Fibroblast of skin of left quadriceps (primary cell): Measurements from ENCODE around the gene HSPB6.
"Not testable (repeated sequence)": the region's sequence is repeated elsewhere in the genome, so short reads cannot be mapped to it uniquely, and the experiment has no call there.

Experiments used
- DNase-seq, 2 experiments: peaks; one replicate each; pipeline ENCODE4 v3.0.0-alpha.2; 2013; ENCODE audit warnings: low read depth in 2 of 2

HSPB6 gene

DNA sequence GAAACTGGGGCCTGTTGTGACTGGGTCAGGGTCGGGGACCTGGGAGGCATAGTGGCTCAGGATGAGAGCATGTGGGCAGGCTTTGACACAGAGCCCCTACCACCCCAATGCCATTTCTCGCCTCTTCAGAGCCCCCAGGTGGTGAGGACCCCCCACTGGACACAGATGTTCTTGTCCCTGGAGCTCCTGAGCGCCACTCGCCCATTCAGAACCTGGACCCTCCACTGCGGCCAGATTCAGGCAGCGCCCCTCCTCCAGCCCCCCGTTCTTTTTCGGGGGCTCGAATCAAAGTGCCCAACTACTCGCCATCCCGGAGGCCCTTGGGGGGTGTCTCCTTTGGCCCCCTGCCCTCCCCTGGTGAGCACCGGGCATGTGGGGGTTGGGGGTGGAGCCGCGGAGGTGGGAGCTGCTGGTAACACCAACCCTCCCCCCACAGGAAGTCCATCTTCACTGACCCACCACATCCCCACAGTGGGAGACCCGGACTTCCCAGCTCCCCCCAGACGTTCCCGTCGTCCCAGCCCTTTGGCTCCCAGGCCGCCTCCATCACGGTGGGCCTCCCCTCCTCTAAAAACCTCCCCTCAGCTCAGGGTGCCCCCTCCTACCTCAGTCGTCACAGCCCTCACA, 24.9 kb downstream of the HSPB6 start:
- DNase-seq: no peak

DNA sequence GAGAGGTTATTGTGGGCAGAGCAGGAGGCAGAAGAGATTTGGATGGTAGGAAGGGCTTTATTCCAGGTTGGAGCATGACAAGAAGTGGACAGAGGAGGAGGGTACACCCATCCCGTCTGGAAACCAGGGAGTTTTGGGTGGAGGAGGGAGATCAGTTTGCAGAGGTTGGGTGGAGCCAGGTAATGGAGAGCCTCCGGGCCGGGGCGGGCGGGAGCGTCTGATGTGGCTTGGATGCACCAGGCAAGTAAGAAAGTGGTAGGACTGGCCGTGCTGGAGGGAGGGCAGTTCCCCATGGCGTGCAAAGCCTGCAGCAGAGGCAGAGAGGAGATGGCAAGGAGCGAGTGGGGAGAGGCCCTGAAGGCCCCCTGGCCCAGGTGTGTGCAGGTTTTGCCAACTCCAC, 25.5 kb downstream of the HSPB6 start:
- no peak for DNase-seq

DNA sequence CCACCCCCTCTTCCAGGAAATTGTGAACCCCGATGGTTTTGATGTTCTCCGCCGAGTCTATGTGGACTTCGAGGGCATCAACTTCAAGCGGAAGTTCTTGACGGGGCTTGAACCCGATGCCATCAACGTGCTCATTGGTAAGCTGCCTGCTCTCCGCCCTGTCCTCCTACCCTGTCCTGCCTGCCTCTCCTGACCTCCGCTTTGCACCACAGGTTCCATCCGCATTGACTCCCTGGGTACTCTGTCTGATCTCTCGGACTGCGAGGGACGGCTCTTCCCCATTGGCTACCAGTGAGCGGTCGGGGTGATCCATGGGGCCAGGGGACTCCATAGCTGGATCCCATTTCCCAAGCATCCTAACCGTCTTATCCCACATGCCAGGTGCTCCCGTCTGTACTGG, 26.5 kb downstream of the HSPB6 start:
- DNase-seq: no peak

GRCh38 chr19:35729763-35730162, 27.1 kb downstream of the HSPB6 start:
- no peak for DNase-seq

- no peak for DNase-seq
These were observed 27.8 kb downstream of the HSPB6 start for GRCh38 chr19:35729021-35729420.

DNA sequence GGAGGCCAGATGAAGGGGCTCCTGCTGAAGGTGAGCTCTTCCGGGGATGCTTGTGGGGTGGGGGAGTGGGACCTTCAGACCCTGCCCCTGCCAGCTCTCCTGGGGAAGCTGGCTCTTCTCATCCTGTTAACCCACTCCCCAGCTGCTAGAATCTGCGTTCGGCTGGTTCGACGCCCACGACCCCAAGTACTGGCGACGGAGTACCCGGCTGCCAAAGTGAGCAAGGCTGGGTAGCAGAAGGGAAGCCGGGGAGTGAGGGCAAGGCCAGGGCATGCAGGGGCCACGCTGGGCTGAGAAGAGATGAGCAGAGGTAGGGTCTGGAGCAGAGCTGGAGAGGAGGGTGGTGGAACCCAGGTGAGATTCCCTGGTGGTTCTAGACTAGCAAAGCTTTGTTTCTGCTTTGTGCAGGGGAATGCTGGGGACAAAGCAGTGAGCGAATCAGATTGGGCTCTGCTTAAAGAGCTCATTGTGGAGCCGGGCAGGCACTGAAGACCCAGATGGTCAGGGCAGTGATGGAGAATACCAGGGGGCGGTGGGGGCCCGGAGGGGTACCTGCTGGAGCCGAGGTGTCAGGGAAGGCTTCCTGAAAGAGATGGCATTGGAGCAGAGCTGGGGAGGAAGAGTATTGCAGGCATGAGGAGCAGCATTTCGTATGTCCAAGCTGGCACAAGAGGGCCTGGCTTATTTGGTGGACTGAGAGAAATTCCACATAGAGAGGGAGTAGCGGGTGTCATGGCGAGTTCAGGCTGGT, 28.7 kb downstream of the HSPB6 start:
- no peak for DNase-seq

DNA sequence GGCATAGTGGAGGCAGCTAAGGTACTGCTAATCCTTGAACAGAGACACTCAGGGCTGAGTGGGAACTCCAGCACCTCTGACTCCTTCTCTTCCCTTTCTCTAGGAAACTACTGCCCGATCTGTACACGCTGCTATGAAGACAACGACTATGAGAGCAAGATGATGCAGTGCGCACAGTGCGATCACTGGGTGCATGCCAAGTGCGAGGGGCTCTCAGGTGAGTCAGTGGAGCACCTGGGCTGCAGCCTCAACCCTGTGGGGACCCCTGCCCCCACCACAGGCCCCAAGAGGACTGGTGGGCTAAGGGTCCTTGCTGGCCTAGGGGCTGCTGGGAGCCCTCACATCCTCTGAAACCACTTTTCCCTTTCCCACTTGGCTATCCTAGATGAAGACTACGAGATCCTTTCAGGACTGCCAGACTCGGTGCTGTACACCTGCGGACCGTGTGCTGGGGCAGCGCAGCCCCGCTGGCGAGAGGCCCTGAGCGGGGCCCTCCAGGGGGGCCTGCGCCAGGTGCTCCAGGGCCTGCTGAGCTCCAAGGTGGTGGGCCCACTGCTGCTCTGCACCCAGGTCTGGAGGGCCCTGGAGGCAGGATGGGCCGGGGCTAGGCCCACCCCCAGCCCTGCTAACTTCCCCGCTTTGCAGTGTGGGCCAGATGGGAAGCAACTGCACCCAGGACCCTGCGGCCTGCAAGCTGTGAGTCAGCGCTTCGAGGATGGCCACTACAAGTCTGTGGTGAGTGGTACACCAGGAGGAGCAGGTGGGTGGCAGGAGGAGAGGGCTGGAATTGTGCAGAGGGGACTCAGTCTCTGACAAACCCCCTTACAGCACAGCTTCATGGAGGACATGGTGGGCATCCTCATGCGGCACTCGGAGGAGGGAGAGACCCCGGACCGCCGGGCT, 29.5 kb downstream of the HSPB6 start:
- no peak for DNase-seq

DNA sequence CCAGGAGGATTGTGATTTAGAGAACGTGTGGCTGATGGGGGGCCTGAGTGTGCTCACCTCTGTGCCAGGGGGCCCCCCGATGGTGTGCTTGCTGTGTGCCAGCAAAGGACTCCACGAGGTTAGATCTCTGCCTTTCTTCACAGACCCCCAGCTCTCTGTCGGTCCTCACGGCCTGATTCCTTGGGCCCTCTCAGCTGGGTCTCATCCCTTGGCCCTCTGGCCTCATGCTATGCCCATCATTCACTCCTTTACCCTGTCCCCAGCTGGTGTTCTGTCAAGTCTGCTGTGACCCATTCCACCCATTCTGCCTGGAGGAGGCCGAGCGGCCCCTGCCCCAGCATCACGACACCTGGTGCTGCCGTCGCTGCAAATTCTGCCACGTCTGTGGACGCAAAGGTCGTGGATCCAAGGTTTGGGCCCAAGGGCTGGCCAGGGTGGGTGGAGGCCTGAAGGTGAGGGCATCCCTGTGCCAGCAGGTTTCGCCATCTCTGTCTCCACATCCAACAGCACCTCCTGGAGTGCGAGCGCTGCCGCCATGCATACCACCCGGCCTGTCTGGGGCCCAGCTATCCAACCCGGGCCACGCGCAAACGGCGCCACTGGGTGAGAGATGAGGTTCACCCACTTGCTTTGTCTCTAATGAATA, 31.5 kb downstream of the HSPB6 start:
- DNase-seq: no peak

- no peak for DNase-seq
These were observed 32.3 kb downstream of the HSPB6 start for GRCh38 chr19:35724560-35724959.

DNA sequence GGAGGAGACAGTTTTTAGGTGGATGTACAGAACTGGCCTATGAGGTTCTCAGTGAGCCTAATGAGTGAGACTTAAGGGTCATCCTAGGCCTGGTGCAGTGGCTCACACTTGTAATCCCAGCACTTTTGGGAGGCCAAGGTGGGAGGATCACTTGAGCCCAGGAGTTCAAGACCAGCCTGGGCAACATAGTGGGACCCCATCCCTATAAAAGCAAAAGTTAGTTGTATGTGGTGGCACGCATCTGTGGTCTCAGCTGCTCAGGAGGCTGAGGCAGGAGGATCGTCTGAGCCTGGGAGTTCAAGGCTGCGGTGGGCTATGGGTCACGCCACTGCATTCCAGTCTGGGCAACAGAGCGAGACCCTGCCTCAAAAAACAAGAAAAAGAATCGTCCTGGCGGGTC, 32.7 kb downstream of the HSPB6 start:
- DNase-seq: not testable (repeated sequence)

DNA sequence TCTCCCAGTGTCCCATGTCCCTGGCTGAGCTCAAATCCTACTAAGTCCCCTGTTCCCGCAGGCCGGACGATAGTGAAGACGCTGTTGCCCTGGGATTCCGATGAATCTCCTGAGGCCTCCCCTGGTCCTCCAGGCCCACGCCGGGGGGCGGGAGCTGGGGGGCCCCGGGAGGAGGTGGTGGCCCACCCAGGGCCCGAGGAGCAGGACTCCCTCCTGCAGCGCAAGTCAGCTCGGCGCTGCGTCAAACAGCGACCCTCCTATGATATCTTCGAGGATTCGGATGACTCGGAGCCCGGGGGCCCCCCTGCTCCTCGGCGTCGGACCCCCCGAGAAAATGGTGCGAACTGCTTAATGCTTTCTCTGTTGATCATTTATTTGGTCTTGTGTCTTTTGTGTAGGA, 33.2 kb downstream of the HSPB6 start:
- DNase-seq: no peak

DNA sequence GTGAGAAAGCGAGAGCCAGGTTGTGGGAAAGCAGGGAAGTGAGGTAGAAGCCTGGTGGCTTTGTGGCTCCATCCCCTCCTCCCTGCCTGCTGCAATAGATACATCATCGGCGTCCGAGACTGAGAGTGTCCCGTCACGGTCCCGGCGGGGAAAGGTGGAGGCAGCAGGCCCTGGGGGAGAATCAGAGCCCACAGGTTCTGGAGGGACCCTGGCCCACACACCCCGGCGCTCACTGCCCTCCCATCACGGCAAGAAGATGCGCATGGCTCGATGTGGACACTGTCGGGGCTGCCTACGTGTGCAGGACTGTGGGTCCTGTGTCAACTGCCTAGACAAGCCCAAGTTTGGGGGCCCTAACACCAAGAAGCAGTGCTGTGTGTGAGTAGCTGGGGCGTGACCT, 33.9 kb downstream of the HSPB6 start:
- no peak for DNase-seq

DNA sequence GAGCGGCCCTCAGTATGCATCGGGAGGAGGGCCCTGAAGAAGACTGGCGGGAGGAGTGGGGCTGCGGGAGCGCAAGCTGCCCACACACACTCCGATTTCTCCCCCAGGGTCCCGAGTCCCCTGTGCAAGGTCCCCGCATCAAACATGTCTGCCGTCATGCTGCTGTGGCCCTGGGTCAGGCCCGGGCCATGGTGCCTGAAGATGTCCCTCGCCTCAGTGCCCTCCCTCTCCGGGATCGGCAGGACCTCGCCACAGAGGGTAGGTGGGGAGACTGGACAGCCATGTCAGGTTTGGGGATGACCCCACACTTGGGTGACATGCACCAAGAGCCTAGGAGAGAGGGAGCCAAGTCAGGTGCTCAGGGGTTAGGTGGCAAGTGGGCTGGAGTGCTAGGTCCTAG, 34.4 kb downstream of the HSPB6 start:
- no peak for DNase-seq

GRCh38 chr19:35721374-35721773, 35.5 kb downstream of the HSPB6 start:
- no peak for DNase-seq

DNA sequence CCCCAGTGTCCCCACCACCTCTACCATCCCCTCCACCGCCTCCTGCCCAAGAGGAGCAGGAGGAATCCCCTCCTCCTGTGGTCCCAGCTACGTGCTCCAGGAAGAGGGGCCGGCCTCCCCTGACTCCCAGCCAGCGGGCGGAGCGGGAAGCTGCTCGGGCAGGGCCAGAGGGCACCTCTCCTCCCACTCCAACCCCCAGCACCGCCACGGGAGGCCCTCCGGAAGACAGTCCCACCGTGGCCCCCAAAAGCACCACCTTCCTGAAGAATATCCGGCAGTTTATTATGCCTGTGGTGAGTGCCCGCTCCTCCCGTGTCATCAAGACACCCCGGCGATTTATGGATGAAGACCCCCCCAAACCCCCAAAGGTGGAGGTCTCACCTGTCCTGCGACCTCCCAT, 36.2 kb downstream of the HSPB6 start:
- no peak for DNase-seq

DNA sequence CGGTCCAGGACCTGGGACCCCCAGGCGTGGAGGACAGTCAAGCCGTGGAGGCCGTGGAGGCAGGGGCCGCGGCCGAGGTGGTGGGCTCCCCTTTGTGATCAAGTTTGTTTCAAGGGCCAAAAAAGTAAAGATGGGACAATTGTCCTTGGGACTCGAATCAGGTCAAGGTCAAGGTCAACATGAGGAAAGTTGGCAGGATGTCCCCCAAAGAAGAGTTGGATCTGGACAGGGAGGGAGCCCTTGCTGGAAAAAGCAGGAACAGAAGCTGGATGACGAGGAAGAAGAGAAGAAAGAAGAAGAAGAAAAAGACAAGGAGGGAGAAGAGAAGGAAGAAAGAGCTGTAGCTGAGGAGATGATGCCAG, 36.7 kb downstream of the HSPB6 start:
- no peak for DNase-seq

DNA sequence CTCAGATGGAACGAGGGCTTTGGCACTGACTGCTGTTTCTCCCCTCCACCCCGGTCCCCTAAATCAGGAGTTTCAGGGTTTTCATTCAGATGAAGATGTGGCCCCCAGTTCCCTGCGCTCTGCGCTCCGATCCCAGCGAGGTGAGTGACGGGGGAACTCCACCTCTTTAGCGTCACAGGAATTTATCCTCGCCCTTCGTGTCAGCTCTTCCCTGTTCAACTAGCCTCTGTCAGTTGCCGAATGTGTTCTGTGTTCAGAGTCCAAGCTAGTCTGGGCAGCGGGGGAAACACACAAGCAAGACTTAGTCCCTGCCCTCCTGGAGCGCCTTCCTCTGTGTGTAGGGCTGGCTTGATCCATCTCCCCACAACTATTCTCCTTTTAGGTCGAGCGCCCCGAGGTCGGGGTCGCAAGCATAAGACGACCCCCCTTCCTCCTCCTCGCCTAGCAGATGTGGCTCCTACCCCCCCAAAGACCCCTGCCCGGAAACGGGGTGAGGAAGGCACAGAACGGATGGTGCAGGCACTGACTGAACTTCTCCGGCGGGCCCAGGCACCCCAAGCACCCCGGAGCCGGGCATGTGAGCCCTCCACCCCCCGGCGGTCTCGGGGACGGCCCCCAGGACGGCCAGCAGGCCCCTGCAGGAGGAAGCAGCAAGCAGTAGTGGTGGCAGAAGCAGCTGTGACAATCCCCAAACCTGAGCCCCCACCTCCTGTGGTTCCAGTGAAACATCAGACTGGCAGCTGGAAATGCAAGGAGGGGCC, 37.2 kb downstream of the HSPB6 start:
- DNase-seq: no peak

- DNase-seq: no peak
These were observed 38.3 kb downstream of the HSPB6 start for GRCh38 chr19:35718345-35719041.

DNA sequence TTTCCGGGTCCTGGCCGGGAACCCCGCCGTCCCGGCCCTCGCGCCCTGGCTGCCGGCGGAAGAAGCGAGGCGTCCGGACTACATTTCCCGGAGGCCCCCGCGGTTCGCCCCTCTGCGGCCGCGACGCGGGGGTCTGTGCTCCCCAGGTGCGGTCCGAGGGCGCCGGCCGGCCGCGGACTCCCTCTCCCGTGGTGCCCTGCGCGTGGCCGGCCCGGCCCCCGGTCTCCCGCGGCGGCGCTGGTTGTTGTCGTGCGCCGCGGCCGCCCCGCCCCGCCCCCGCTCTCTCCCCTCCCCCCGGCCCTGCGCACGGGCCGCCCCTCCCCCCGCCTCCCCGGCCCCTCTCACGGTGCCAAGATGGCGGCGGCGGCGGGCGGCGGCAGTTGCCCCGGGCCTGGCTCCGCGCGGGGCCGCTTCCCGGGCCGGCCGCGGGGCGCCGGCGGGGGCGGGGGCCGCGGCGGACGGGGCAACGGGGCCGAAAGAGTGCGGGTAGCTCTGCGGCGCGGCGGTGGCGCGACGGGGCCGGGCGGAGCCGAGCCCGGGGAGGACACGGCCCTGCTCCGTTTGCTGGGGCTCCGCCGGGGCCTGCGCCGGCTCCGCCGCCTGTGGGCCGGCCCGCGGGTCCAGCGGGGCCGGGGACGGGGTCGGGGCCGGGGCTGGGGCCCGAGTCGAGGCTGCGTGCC, 39.0 kb downstream of the HSPB6 start, which contains the start of gene KMT2B:
Gene KMT2B, plus strand, starts transcription at position 339 of the 680 bp plus-strand sequence. Its CDS starts 16 bp downstream, at position 355.
- peak; percentile 94 for DNase-seq
